ENCODE data around the gene TMEM126A. TPM values are rescaled to one million over a fixed set of nuclear protein-coding genes. Genes with fewer than 3 reads are reported as not detected.

The TMEM126A gene
- total RNA-seq (2022; extraction: Qiagen RNA extraction): 53.4 to 59.8 TPM (median 58.1 TPM) in 5 replicates

GRCh38 chr11:85647604-85648299 lies at the start of gene TMEM126A:
Gene TMEM126A, plus strand, starts transcription at chr11:85647967. Its CDS starts 2,289 bp downstream, at chr11:85650256.

DNA sequence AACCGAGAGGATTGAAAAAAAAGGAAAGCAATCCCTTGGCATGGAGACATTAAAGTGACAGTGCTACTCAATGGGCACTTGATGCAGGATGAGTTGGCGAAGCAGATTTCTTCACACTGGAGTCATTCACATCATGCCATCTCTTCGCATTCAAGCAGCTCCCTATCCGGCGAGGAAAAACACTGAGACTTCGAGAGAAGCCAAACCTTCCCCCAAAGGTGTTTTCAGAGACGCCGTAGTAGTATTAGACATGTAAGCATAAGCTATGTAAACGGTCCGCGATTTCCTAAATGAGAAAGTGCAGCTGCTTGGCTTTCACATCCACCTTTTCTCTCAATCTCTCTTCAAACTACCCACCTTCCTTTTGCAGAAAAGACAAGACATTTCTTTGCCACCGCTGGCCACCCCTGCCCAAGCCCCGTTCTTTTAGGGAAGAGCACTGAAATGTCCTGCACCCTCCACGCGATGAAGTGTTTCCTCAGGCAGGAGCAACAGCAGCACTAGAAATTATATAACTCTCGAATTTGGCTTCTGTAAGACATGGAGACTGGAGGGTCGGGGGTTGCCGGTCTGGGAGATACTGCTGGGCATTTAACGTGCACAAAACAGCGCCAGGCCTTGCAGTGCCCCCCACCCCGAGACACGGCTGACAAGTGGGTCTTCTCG lies 20.3 kb upstream of the TMEM126A start, which contains the start of gene DLG2:
TSS of gene DLG2 (minus strand) at position 13 of the 666 bp plus-strand sequence.

DNA sequence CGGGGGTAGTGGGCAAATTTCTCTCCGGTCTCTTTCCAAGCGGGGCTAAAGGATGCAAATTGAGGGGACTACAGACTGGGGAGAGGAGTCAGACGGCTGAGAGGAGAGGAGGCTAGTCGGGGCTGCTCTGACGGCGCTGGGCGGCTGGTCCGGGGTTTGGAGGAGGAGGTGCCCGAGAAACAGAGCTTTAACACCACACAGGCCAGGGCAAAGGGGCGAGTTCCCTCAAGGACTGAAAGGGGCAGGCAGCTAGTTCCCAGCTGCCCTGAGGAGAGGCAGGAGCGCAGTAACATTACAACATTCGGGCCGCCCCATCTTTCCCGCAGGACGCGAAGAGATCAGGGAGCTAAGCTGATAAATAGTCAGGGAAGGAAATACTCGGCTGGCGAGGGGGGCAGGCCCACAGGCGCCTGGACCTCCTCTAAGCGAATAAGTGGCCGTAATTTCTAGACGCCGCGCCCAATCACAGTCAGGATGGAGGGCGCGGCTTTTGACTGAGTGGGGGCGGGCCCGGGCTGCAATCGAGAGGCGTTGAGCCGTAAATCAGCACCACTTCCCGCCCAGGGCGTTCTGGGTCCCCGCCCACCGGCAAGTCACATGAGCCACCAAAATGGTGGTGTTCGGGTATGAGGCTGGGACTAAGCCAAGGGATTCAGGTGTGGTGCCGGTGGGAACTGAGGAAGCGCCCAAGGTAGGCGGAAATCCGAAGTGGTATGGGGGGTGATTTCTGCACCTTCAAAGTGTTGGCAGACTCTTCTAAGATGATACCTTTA lies 19.6 kb upstream of the TMEM126A start, which contains the start of gene TMEM126B:
TSS of gene TMEM126B (plus strand) at position 596 of the 773 bp plus-strand sequence. CDS start at position 611, 15 bp downstream.

GRCh38 chr11:85664615-85665481 lies 17.1 kb downstream of the TMEM126A start, which contains the start of gene CREBZF:
Gene CREBZF, minus strand, starts transcription at chr11:85665129. Its CDS starts 254 bp downstream, at chr11:85664875.

GRCh38 chr11:85685820-85686459 lies 38.2 kb downstream of the TMEM126A start, which contains the start of gene CCDC89:
Gene CCDC89, minus strand, starts transcription at chr11:85686195. Its CDS starts 65 bp downstream, at chr11:85686130.

Other genes with a start within 250 kb of the TMEM126A start
- gene DLG2, start 20.6 kb upstream of the TMEM126A start, total RNA-seq (2022; extraction: Qiagen RNA extraction): 0.16 to 0.34 TPM (median 0.27 TPM) in 4 of 5 replicates, not detected in the other
- 49.2 to 65.2 TPM (median 52.8 TPM) in 5 replicates for gene TMEM126B, start 19.4 kb upstream of the TMEM126A start, total RNA-seq (2022; extraction: Qiagen RNA extraction)
- gene CREBZF, start 17.2 kb downstream of the TMEM126A start, total RNA-seq (2022; extraction: Qiagen RNA extraction): 20.9 to 29.5 TPM (median 27.8 TPM) in 5 replicates
- not detected in 5 replicates for gene CCDC89, start 38.2 kb downstream of the TMEM126A start, total RNA-seq (2022; extraction: Qiagen RNA extraction)
- 8.8 to 14.6 TPM (median 9.5 TPM) in 5 replicates for gene SYTL2, start 163.2 kb downstream of the TMEM126A start, total RNA-seq (2022; extraction: Qiagen RNA extraction)
- not detected in 5 replicates for gene CCDC83, start 207.4 kb downstream of the TMEM126A start, total RNA-seq (2022; extraction: Qiagen RNA extraction)

Measured in A549 treated with Mapracorat at 1 μM for 4 hours (cell line).